MM.1S (cell line): ENCODE data around the gene ATP6V0A1.

ENCODE experiments used
- EZH2 ChIP-seq: fragments of 300-600 bp; sonication (generic); optimal IDR thresholded peaks from 2 replicates; pipeline ENCODE3; 2017; ENCODE audit warnings: low read depth, mild to moderate bottlenecking, antibody characterized with exemption, low read length, mixed read lengths
- TF ChIP-seq, protein P1 (sequence below): fragments of 300-600 bp; sonication (generic); IDR thresholded peaks from 2 replicates; pipeline ENCODE4 v1.5.1; 2016; ENCODE audit warnings: antibody characterized with exemption, low read length, mixed read lengths

GRCh38 chr17:42543190-42544079 lies 84.8 kb downstream of the ATP6V0A1 start:
- no peak for TF ChIP-seq EZH2
- TF ChIP-seq, protein P1, sequence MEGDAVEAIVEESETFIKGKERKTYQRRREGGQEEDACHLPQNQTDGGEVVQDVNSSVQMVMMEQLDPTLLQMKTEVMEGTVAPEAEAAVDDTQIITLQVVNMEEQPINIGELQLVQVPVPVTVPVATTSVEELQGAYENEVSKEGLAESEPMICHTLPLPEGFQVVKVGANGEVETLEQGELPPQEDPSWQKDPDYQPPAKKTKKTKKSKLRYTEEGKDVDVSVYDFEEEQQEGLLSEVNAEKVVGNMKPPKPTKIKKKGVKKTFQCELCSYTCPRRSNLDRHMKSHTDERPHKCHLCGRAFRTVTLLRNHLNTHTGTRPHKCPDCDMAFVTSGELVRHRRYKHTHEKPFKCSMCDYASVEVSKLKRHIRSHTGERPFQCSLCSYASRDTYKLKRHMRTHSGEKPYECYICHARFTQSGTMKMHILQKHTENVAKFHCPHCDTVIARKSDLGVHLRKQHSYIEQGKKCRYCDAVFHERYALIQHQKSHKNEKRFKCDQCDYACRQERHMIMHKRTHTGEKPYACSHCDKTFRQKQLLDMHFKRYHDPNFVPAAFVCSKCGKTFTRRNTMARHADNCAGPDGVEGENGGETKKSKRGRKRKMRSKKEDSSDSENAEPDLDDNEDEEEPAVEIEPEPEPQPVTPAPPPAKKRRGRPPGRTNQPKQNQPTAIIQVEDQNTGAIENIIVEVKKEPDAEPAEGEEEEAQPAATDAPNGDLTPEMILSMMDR: no peak
